ENCODE results near the gene PSMG3.

Gene PSMG3, protein sequence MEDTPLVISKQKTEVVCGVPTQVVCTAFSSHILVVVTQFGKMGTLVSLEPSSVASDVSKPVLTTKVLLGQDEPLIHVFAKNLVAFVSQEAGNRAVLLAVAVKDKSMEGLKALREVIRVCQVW

DNA sequence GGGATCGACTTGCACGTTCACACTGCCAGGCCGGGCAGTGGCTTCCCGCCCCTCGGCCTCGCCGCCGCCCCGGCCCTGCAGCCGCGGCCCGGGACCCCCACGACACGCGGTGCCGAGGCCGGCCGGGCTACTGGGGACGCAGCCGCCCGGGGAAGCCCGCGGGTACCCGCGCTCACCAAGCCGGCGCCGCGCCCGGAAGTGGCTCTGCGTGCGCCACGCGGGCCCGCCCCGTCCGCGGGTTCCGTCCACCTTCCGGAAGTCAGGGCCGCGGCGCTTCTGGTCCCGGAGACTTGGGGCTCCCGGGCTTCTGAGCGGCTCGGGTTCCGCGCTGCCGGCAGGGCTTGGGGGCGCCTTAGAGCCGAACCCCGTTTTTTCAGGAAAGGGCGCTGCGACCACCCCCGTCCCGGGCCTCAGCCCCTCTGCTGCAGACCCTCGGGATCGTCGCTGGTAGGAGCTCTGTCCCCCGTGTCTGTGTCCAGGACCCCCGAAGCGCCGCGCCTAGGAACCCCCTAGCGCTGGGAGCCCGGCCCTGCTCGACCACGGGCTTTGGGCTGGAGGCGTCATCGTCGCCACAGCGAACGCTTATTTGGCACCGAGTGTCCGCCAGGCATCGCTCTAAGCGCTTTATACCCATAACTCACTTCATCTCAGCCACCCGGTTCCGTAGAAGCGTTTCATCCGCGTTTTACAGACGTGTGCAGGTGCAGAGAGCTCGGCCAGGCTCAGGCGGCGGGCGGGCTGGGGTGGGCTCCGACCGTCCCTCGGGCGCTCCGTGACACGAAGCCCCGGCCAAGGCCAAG lies at the start of gene PSMG3:
TSS of gene PSMG3 (minus strand) at position 200 of the 800 bp plus-strand sequence. CDS start 693 bp downstream, outside the sequence.
- Histone ChIP-seq H3K27me3 (ENCODE audit: low read depth, low read length) (no peaks in the 10 kb centered on the region), H3K27ac (ENCODE audit: low read length) (peak within 1 kb of the TSS; percentile 87), H3K4me3 (ENCODE audit: low read depth in 1 of 2, low read length in 2 of 2) (peak within 1 kb of the TSS; percentile 77 to 84), H3K36me3 (ENCODE audit: control insufficient read depth in 1 of 2, insufficient read depth in 2 of 2, low read length in 2 of 2) (peaks cover 0 to 16% of the 10 kb centered on the region in 2 donors), H3K4me1 (ENCODE audit: control insufficient read depth in 1 of 2, insufficient read depth in 2 of 2, low read length in 2 of 2) (peaks cover 0 to 25% of the 10 kb centered on the region in 2 donors), H3K9me3 (ENCODE audit: control insufficient read depth in 1 of 2, low read length in 2 of 2) (no peaks in the 10 kb centered on the region)

DNA sequence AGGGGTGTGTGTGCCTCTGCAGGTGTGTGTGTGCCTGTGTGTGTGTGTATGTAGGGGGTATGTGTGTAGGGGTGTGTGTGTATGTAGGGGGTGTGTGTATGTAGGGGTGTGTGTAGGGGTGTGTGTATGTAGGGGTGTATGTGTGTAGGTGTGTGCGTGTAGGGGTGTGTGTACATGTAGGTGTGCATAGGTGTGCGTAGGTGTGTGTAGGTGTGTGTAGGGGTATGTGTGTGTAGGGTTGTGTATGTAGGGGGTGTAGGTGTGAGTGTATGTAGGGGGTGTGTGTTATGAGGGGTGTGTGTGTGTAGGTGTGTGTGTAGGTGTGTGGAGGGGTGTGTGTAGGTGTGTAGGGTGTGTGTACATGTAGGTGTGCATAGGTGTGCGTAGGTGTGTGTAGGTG lies 48.6 kb upstream of the PSMG3 start:
- H3K4me1 ChIP-seq (ENCODE audit: control insufficient read depth in 1 of 2, insufficient read depth in 2 of 2, low read length in 2 of 2): no peaks in the 10 kb centered on the region
- no peaks in the 10 kb centered on the region for H3K27me3 ChIP-seq (ENCODE audit: low read depth, low read length)
- no peaks in the 10 kb centered on the region for H3K9me3 ChIP-seq (ENCODE audit: control insufficient read depth in 1 of 2, low read length in 2 of 2)
- no peaks in the 10 kb centered on the region for H3K36me3 ChIP-seq (ENCODE audit: control insufficient read depth in 1 of 2, insufficient read depth in 2 of 2, low read length in 2 of 2)
- H3K27ac ChIP-seq (ENCODE audit: low read length): no peak overlapping the region
- H3K4me3 ChIP-seq (ENCODE audit: low read depth in 1 of 2, low read length in 2 of 2): no peak overlapping the region

DNA sequence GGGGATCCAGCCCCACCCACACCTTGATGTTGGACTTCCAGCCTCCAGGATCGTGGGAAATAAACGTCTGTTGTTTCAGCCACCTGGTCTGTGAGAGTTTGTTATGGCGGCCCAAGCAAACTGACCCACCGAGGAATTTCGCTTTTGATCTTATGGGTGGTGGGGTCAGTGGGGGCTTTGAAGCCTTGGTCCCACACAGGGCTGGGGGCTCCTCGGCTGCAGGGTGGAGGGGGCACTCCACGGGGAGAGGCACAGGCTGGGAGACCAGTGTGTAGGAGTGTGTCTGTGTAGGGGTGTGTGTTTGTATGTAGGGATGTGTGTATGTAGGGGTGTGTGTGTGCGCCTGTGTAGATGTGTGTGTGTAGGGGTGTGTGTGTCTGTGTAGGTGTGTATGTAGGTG lies 48.1 kb upstream of the PSMG3 start:
- H3K27me3 ChIP-seq (ENCODE audit: low read depth, low read length): no peaks in the 10 kb centered on the region
- H3K27ac ChIP-seq (ENCODE audit: low read length): no peak overlapping the region
- H3K9me3 ChIP-seq (ENCODE audit: control insufficient read depth in 1 of 2, low read length in 2 of 2): no peaks in the 10 kb centered on the region
- no peaks in the 10 kb centered on the region for H3K4me1 ChIP-seq (ENCODE audit: control insufficient read depth in 1 of 2, insufficient read depth in 2 of 2, low read length in 2 of 2)
- no peak overlapping the region for H3K4me3 ChIP-seq (ENCODE audit: low read depth in 1 of 2, low read length in 2 of 2)
- H3K36me3 ChIP-seq (ENCODE audit: control insufficient read depth in 1 of 2, insufficient read depth in 2 of 2, low read length in 2 of 2): no peaks in the 10 kb centered on the region

DNA sequence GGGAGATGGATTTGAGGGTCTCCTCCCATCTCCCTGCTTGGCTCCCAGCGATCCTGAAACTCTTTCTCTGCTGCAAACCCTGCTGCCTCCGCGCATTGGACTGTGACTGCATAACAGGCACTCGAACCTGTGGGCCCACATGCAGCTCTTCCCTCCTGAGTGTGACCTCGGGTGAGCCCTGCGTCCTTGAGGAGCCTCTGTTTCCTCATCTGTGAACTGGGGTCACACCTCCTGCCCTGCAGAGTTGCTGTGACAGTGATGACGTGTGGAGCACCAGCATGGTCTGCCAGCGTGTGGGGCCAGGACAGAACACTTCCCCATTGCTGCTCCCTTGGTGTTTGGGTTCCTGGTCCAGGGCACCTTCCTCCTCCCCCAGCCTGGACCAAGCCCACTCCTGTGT lies 46.9 kb upstream of the PSMG3 start:
- no peak overlapping the region for H3K4me3 ChIP-seq (ENCODE audit: low read depth in 1 of 2, low read length in 2 of 2)
- no peak overlapping the region for H3K27ac ChIP-seq (ENCODE audit: low read length)
- H3K4me1 ChIP-seq (ENCODE audit: control insufficient read depth in 1 of 2, insufficient read depth in 2 of 2, low read length in 2 of 2): no peaks in the 10 kb centered on the region
- no peaks in the 10 kb centered on the region for H3K27me3 ChIP-seq (ENCODE audit: low read depth, low read length)
- H3K9me3 ChIP-seq (ENCODE audit: control insufficient read depth in 1 of 2, low read length in 2 of 2): no peaks in the 10 kb centered on the region
- no peaks in the 10 kb centered on the region for H3K36me3 ChIP-seq (ENCODE audit: control insufficient read depth in 1 of 2, insufficient read depth in 2 of 2, low read length in 2 of 2)

DNA sequence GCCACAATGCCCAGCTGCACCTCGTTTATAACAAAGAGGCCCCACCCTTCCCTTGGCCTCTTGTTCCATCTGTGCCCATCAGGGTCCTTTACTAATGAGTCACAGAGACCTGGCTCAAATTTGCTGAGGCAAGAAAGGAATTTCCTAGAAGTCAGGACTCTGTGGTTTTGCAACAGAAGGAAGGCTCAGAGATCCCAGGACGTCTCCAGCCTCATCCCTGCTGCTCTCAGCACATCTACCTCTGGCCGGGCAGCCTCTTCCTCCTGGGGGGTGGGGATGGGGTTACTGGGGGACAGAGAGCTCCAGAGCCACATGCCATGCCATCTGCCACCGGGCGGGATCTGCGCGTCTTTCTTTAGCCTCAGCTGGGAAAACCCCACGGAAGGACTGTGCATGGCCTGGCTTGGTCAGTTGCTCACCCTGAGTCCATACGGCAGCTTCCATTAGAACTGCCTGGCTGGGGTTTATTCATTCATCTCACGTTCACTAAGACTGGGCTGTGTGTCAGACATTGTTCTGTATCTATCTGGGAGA lies 41.9 kb upstream of the PSMG3 start:
- no peak overlapping the region for H3K27ac ChIP-seq (ENCODE audit: low read length)
- no peaks in the 10 kb centered on the region for H3K9me3 ChIP-seq (ENCODE audit: control insufficient read depth in 1 of 2, low read length in 2 of 2)
- H3K4me1 ChIP-seq (ENCODE audit: control insufficient read depth in 1 of 2, insufficient read depth in 2 of 2, low read length in 2 of 2): no peaks in the 10 kb centered on the region
- H3K27me3 ChIP-seq (ENCODE audit: low read depth, low read length): no peaks in the 10 kb centered on the region
- H3K36me3 ChIP-seq (ENCODE audit: control insufficient read depth in 1 of 2, insufficient read depth in 2 of 2, low read length in 2 of 2): no peaks in the 10 kb centered on the region
- H3K4me3 ChIP-seq (ENCODE audit: low read depth in 1 of 2, low read length in 2 of 2): no peak overlapping the region

DNA sequence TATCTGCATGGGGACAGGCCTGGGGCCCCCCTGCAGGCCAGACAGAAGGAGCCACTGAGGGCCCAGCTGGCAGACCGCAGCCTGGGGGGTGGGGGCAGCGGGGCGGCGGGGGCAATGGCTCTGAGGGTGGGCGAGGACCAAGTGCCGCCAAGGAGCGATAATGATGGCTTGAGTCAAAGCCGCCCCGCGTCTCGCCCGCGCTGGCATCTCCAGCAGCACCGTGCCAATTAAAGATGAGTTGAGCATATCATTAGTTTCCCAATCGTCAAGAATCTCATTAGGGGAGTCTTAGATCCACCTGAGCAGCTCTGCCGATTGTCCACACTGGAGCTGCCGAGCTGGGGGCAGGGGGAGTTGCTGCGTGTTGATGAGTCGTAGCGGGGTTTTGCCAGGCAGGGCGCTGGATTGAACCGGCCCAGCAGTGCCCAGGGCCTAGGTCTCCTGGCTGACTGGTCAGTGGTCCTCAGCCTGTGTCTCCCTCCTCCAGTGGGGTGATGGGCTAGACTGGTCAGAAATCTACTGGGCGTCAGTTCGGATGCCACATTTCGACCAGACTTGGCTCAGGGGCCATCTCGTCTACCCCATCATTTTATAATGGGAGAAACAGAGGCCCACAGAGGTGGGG lies 41.0 kb upstream of the PSMG3 start:
- Histone ChIP-seq H3K9me3 (ENCODE audit: control insufficient read depth in 1 of 2, low read length in 2 of 2) (no peaks in the 10 kb centered on the region), H3K4me3 (ENCODE audit: low read depth in 1 of 2, low read length in 2 of 2) (no peak overlapping the region), H3K27ac (ENCODE audit: low read length) (no peak overlapping the region), H3K4me1 (ENCODE audit: control insufficient read depth in 1 of 2, insufficient read depth in 2 of 2, low read length in 2 of 2) (no peaks in the 10 kb centered on the region), H3K27me3 (ENCODE audit: low read depth, low read length) (no peaks in the 10 kb centered on the region), H3K36me3 (ENCODE audit: control insufficient read depth in 1 of 2, insufficient read depth in 2 of 2, low read length in 2 of 2) (no peaks in the 10 kb centered on the region)

DNA sequence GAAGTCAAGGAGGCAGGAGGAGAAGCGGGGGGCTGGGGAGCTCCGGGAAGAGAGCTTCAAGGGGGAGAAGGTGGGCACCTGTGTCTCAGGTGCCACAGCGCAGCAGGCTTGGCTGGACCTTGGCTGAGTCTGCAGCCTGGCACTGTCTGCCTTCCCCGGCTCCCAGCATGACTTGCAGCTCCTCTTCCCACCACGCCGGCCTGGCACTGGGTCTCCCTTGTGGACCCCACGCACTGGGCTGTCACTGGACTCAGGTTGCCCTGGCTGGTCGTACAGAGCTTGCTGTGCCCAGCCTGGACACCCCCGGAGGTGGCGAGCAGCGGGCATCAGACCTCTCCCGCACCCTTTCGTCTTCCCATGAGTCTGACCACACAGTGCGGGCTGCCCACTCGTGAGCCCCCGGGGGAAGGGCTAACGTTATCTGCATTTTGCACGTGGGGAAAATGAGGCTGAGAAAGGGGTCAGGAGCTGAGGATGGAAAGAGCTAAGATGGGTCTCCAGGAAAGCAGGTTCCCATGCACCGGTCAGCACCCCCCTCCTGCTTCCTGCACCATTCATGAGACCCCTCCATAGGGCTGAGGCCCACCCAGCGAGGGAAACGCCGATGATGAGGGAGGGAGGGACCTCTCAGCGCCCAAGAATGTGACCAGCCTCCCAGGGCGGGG lies 40.3 kb upstream of the PSMG3 start:
- H3K27me3 ChIP-seq (ENCODE audit: low read depth, low read length): no peaks in the 10 kb centered on the region
- H3K4me3 ChIP-seq (ENCODE audit: low read depth in 1 of 2, low read length in 2 of 2): no peak overlapping the region
- no peaks in the 10 kb centered on the region for H3K4me1 ChIP-seq (ENCODE audit: control insufficient read depth in 1 of 2, insufficient read depth in 2 of 2, low read length in 2 of 2)
- no peaks in the 10 kb centered on the region for H3K9me3 ChIP-seq (ENCODE audit: control insufficient read depth in 1 of 2, low read length in 2 of 2)
- no peak overlapping the region for H3K27ac ChIP-seq (ENCODE audit: low read length)
- no peaks in the 10 kb centered on the region for H3K36me3 ChIP-seq (ENCODE audit: control insufficient read depth in 1 of 2, insufficient read depth in 2 of 2, low read length in 2 of 2)

DNA sequence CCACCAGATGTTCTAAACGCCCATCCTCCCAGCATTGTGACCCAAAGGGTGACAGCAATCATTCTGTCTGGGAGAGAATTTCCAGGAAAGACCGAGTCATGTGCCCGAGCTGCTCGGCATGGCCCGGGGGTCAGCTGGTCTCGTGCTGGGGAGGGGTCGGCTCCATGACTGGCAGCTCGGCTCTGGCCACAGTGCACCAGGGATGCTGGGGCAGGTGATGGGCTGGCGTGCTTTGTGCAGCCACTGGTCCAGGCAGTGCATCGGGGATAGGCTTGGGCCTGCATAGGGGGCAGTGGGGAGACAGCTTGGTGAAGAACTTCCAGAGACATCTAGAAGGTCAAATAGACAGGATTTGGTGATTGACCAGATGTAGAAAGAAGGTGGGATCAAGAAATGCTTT lies 39.2 kb upstream of the PSMG3 start:
- H3K36me3 ChIP-seq (ENCODE audit: control insufficient read depth in 1 of 2, insufficient read depth in 2 of 2, low read length in 2 of 2): no peaks in the 10 kb centered on the region
- no peaks in the 10 kb centered on the region for H3K27me3 ChIP-seq (ENCODE audit: low read depth, low read length)
- H3K27ac ChIP-seq (ENCODE audit: low read length): no peak overlapping the region

DNA sequence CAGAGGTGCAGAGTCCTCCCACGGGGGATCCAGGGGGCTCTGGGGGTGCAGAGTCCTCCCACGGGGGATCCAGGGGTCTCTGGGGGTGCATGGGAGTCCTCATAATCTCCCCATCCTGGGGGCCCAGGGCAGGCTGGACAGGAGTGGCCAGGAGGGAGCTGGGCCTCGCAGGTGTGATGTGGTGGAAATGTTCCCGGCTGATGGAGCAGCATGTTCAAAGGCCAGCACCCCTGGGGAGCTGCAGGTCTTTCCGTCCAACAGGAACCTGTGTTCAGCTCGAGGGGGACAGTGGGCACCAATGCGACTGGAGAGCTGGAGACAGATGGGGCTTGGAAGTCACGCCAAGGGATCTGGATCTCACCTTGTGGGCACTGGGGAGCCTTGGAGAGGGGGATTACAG lies 38.5 kb upstream of the PSMG3 start:
- Histone ChIP-seq H3K27ac (ENCODE audit: low read length) (no peak overlapping the region), H3K9me3 (ENCODE audit: control insufficient read depth in 1 of 2, low read length in 2 of 2) (no peaks in the 10 kb centered on the region), H3K4me1 (ENCODE audit: control insufficient read depth in 1 of 2, insufficient read depth in 2 of 2, low read length in 2 of 2) (no peaks in the 10 kb centered on the region), H3K36me3 (ENCODE audit: control insufficient read depth in 1 of 2, insufficient read depth in 2 of 2, low read length in 2 of 2) (no peaks in the 10 kb centered on the region), H3K27me3 (ENCODE audit: low read depth, low read length) (no peaks in the 10 kb centered on the region), H3K4me3 (ENCODE audit: low read depth in 1 of 2, low read length in 2 of 2) (no peak overlapping the region)

More for the DNA sequence above, 39.2 kb upstream of the PSMG3 start:
- Histone ChIP-seq H3K4me3 (ENCODE audit: low read depth in 1 of 2, low read length in 2 of 2) (no peak overlapping the region), H3K4me1 (ENCODE audit: control insufficient read depth in 1 of 2, insufficient read depth in 2 of 2, low read length in 2 of 2) (no peaks in the 10 kb centered on the region), H3K9me3 (ENCODE audit: control insufficient read depth in 1 of 2, low read length in 2 of 2) (no peaks in the 10 kb centered on the region)

DNA sequence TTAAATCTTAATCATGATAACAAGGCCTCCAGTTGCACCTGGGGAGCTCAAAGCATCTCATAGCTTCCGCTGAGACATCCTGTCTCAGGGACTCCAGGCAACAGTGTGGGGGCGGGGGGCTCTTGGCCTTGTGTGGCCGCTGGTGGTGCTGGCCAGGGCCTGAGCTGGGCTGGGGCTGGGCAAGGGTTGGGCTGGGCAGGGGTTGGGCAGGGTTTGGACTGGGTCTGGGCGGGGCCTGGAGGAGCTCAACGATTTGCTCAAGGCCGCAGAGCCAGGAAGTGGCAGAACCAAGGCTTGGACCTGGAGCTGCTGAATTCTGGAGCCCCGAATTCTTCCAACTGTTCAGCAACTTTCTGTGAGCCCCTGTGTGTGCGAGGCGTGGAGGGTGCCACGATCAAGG lies 37.9 kb upstream of the PSMG3 start:
- no peaks in the 10 kb centered on the region for H3K9me3 ChIP-seq (ENCODE audit: control insufficient read depth in 1 of 2, low read length in 2 of 2)
- no peak overlapping the region for H3K4me3 ChIP-seq (ENCODE audit: low read depth in 1 of 2, low read length in 2 of 2)
- H3K27me3 ChIP-seq (ENCODE audit: low read depth, low read length): no peaks in the 10 kb centered on the region
- no peaks in the 10 kb centered on the region for H3K36me3 ChIP-seq (ENCODE audit: control insufficient read depth in 1 of 2, insufficient read depth in 2 of 2, low read length in 2 of 2)
- no peak overlapping the region for H3K27ac ChIP-seq (ENCODE audit: low read length)
- no peaks in the 10 kb centered on the region for H3K4me1 ChIP-seq (ENCODE audit: control insufficient read depth in 1 of 2, insufficient read depth in 2 of 2, low read length in 2 of 2)

DNA sequence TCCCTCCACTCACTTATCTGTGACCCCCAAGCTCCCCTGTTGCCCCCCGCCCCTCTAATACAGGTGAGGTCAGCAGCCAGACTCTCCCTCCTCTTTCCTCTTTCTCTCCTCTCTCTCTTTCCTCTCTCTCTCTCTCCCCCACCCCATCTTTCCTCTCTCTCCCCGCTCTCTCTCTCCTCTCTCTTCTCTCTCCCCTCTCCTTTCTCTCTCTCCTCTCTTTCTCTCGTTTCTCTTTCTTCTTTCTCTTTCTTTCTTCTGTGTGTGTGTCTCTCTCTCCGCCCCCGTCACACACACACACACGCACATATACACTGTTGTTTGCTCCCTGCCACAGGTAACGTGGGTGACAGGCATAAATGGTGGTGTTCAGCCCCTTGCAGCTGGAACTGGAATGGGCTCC lies 37.2 kb upstream of the PSMG3 start:
- no peak overlapping the region for H3K27ac ChIP-seq (ENCODE audit: low read length)
- H3K27me3 ChIP-seq (ENCODE audit: low read depth, low read length): no peaks in the 10 kb centered on the region
- no peaks in the 10 kb centered on the region for H3K36me3 ChIP-seq (ENCODE audit: control insufficient read depth in 1 of 2, insufficient read depth in 2 of 2, low read length in 2 of 2)
- H3K4me1 ChIP-seq (ENCODE audit: control insufficient read depth in 1 of 2, insufficient read depth in 2 of 2, low read length in 2 of 2): no peaks in the 10 kb centered on the region
- H3K4me3 ChIP-seq (ENCODE audit: low read depth in 1 of 2, low read length in 2 of 2): no peak overlapping the region
- no peaks in the 10 kb centered on the region for H3K9me3 ChIP-seq (ENCODE audit: control insufficient read depth in 1 of 2, low read length in 2 of 2)
